ENCODE results near the gene BHLHE23. TPM values are rescaled to one million over a fixed set of nuclear protein-coding genes. Genes with fewer than 3 reads are reported as not detected.

BHLHE23 gene
- total and polyA plus RNA-seq, 2 donors from 2014 or later: not detected

GRCh38 chr20:63051911-63052310, 45.1 kb upstream of the BHLHE23 start:
- Histone ChIP-seq H3K27me3 (ENCODE audit: control insufficient read depth, insufficient read depth, low read length) (no peaks in the 10 kb centered on the region), H3K4me3 (ENCODE audit: low read length in 3 of 3) (no peak overlapping the region), H3K9ac (ENCODE audit: low read length in 3 of 3) (no peak overlapping the region), H3K9me3 (ENCODE audit: control insufficient read depth in 2 of 3, insufficient read depth in 1 of 3, low read length in 3 of 3) (peaks cover 0 to 2% (median 0%) of the 10 kb centered on the region in 3 donors), H3K27ac (ENCODE audit: low read depth in 2 of 2, low read length in 2 of 2) (no peak overlapping the region), H3K36me3 (ENCODE audit: control insufficient read depth in 2 of 3, insufficient read depth in 3 of 3, low read length in 3 of 3) (no peaks in the 10 kb centered on the region), H3K4me1 (ENCODE audit: control insufficient read depth in 2 of 3, insufficient read depth in 2 of 3, low read depth in 1 of 3, low read length in 3 of 3) (no peaks in the 10 kb centered on the region)
- TF ChIP-seq CTCF (IDR thresholded peaks at IDR 0.05; ENCODE audit: borderline replicate concordance, extremely low read depth, insufficient read depth): no peak
- intact Hi-C loops (cut with DNase I): loop anchor here (10.0 kb wide), 1 partner anchor 123 kb away; no protein-coding TSS in a partner anchor
- DNase-seq: peak in 2 of 5 donors; percentile 18 to 41
- FAIRE-seq: no peak

GRCh38 chr20:63051186-63051860, 44.6 kb upstream of the BHLHE23 start:
- DNase-seq (peak in 1 of 5 donors; percentile 39), FAIRE-seq (no peak)
- no peaks in the 10 kb centered on the region for H3K4me1 ChIP-seq (ENCODE audit: control insufficient read depth in 2 of 3, insufficient read depth in 2 of 3, low read depth in 1 of 3, low read length in 3 of 3)
- TF ChIP-seq CTCF (IDR thresholded peaks at IDR 0.05; ENCODE audit: borderline replicate concordance, extremely low read depth, insufficient read depth): no peak
- no peaks in the 10 kb centered on the region for H3K27me3 ChIP-seq (ENCODE audit: control insufficient read depth, insufficient read depth, low read length)
- H3K4me3 ChIP-seq (ENCODE audit: low read length in 3 of 3): no peak overlapping the region
- no peaks in the 10 kb centered on the region for H3K36me3 ChIP-seq (ENCODE audit: control insufficient read depth in 2 of 3, insufficient read depth in 3 of 3, low read length in 3 of 3)
- H3K9me3 ChIP-seq (ENCODE audit: control insufficient read depth in 2 of 3, insufficient read depth in 1 of 3, low read length in 3 of 3): peaks cover 0 to 2% (median 0%) of the 10 kb centered on the region in 3 donors
- H3K9ac ChIP-seq (ENCODE audit: low read length in 3 of 3): no peak overlapping the region
- intact Hi-C loops (cut with DNase I): loop anchor here (10.0 kb wide), 1 partner anchor 123 kb away; no protein-coding TSS in a partner anchor
- H3K27ac ChIP-seq (ENCODE audit: low read depth in 2 of 2, low read length in 2 of 2): no peak overlapping the region

- DNase-seq (peak in 1 of 5 donors; percentile 41), FAIRE-seq (no peak)
- Histone ChIP-seq H3K9me3 (ENCODE audit: control insufficient read depth in 2 of 3, insufficient read depth in 1 of 3, low read length in 3 of 3) (peaks cover 0 to 2% (median 0%) of the 10 kb centered on the region in 3 donors), H3K27me3 (ENCODE audit: control insufficient read depth, insufficient read depth, low read length) (no peaks in the 10 kb centered on the region), H3K4me1 (ENCODE audit: control insufficient read depth in 2 of 3, insufficient read depth in 2 of 3, low read depth in 1 of 3, low read length in 3 of 3) (no peaks in the 10 kb centered on the region), H3K4me3 (ENCODE audit: low read length in 3 of 3) (no peak overlapping the region), H3K36me3 (ENCODE audit: control insufficient read depth in 2 of 3, insufficient read depth in 3 of 3, low read length in 3 of 3) (no peaks in the 10 kb centered on the region), H3K9ac (ENCODE audit: low read length in 3 of 3) (no peak overlapping the region), H3K27ac (ENCODE audit: low read depth in 2 of 2, low read length in 2 of 2) (no peak overlapping the region)
- intact Hi-C loops (cut with DNase I): loop anchor here (10.0 kb wide), 1 partner anchor 124 kb away; no protein-coding TSS in a partner anchor
- no peak for TF ChIP-seq CTCF (IDR thresholded peaks at IDR 0.05; ENCODE audit: borderline replicate concordance, extremely low read depth, insufficient read depth)
Measured at GRCh38 chr20:63050406-63050805, 43.6 kb upstream of the BHLHE23 start.

All from kidney (tissue), 14 donors.